ENCODE measurements around the gene ZNG1F.
"Not testable (repeated sequence)": the region's sequence is repeated elsewhere in the genome, so short reads cannot be mapped to it uniquely, and the experiment has no call there.

Gene ZNG1F

DNA sequence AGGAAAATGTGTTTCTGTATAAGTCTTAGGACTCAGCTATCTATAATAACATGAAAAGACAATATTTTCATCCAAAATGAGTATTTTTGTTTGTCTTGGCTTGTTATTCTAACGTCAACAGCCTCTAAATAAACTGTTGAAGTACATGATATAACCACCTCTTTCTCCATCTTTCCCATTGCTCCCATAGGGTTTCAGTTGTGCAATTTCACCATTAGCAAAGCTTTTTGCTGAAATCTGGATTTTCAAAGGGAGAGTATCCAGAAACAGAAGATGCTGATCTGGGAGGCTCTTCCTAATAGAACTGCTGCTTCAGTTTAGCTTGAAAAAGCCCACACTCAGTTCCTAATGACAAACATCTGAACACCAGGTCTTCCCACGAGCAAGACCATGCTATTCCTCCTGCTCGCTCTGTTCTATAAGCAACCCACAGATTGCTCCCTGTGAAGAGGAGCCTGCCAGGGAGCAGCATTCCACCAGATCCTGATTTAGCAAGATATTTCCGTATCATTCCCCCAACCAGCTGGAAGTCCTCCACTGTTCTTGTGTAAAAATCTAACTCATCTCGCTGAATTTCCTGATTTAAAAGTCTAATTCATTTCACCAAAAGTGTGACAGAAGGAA lies 101.8 kb downstream of the ZNG1F start:
- not testable (repeated sequence) for DNase-seq (ENCODE audit: low read depth in 1 of 2, low spot score in 1 of 2)

DNA sequence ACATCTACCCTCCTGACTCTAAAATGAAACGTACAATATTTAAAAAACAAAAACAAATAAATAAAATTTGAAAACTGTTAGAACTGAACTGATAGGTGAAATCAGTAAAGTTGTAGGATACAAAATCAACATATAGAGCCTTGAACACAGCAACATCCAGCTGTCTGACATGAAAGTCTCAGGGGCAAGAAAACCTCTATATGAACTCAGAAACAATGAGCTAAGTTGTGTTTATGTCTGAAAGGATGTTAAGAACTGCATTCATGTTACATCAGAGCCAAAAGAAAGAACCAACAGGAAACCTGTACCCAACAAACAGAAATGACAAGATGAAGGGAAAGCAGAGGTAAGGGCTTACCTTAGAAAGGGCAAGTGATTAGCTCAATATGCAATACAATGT lies 102.4 kb downstream of the ZNG1F start:
- DNase-seq (ENCODE audit: low read depth in 1 of 2, low spot score in 1 of 2): not testable (repeated sequence)

DNA sequence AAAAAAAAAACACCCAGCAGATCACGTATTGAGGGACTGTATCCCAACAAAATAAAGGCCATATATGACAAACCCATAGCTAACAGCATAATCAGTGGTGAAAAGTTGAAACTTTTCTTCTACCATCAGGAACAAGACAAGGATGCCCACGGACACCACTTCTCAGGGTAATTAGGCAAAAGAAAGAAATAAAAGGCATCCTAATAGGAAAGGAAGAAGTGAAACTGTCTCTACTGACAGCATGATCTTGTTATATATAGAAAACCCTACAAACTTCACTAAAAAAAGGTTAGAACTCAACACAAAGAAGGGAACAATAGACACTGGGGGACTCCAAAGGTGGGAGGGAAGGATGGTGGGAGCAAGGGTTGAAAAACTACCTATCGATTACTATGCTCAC lies 102.9 kb downstream of the ZNG1F start:
- DNase-seq (ENCODE audit: low read depth in 1 of 2, low spot score in 1 of 2): not testable (repeated sequence)

DNA sequence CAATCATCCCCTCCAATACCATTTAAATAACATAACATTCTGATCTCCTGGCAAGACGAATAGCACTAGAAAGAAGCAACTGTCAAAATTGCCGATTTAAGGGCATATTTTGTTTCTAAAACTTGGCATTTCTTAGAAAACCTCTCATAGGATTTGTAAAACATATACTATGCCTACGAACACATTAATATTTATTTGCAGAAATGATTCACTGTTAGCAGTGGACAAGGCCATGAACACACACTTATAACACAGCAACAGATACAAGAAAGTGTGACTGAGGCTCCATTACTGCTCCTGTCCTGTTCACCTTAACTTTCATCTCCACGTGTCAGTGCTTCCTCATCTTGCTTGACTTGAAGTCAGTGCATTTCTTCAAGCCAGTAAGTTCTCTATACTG lies 106.8 kb downstream of the ZNG1F start:
- not testable (repeated sequence) for DNase-seq (ENCODE audit: low read depth in 1 of 2, low spot score in 1 of 2)
